WI38 (cell line): ENCODE data around the gene RPH3AL.
"Not testable (repeated sequence)": the region's sequence is repeated elsewhere in the genome, so short reads cannot be mapped to it uniquely, and the experiment has no call there.

ENCODE experiments used
- H3K4me3 ChIP-seq: 2 replicates; pipeline ENCODE4 v1.5.1; 2011; ENCODE audit warnings: low read depth, mild to moderate bottlenecking, control low read depth, low read length
- CTCF ChIP-seq: IDR thresholded peaks from 2 replicates; pipeline ENCODE4 v1.5.1; 2012; ENCODE audit warnings: low read depth, mild to moderate bottlenecking, control low read depth, low read length

The RPH3AL gene

GRCh38 chr17:227946-228615, 124.5 kb downstream of the RPH3AL start:
- no peak overlapping the region for H3K4me3 ChIP-seq
- TF ChIP-seq CTCF, result no peak

GRCh38 chr17:227078-227945, 125.3 kb downstream of the RPH3AL start:
- no peak overlapping the region for H3K4me3 ChIP-seq
- TF ChIP-seq CTCF, result no peak

GRCh38 chr17:226108-227077, 126.2 kb downstream of the RPH3AL start:
- H3K4me3 ChIP-seq, result no peak overlapping the region
- TF ChIP-seq CTCF, result no peak

- H3K4me3 ChIP-seq, result no peak overlapping the region
- TF ChIP-seq CTCF, result no peak
Observed at GRCh38 chr17:225551-225950, 127.1 kb downstream of the RPH3AL start.

- not testable (repeated sequence) for H3K4me3 ChIP-seq
Observed at GRCh38 chr17:224576-224975, 128.0 kb downstream of the RPH3AL start.

- H3K4me3 ChIP-seq, result no peak overlapping the region
- no peak for TF ChIP-seq CTCF
Observed at GRCh38 chr17:223723-224471, 128.7 kb downstream of the RPH3AL start.

GRCh38 chr17:222172-222571, 130.4 kb downstream of the RPH3AL start:
- TF ChIP-seq CTCF, result no peak
- H3K4me3 ChIP-seq, result no peak overlapping the region
